ENCODE results near the gene PDAP1.
"Not testable (repeated sequence)": the region's sequence is repeated elsewhere in the genome, so short reads cannot be mapped to it uniquely, and the experiment has no call there.

PDAP1 gene

DNA sequence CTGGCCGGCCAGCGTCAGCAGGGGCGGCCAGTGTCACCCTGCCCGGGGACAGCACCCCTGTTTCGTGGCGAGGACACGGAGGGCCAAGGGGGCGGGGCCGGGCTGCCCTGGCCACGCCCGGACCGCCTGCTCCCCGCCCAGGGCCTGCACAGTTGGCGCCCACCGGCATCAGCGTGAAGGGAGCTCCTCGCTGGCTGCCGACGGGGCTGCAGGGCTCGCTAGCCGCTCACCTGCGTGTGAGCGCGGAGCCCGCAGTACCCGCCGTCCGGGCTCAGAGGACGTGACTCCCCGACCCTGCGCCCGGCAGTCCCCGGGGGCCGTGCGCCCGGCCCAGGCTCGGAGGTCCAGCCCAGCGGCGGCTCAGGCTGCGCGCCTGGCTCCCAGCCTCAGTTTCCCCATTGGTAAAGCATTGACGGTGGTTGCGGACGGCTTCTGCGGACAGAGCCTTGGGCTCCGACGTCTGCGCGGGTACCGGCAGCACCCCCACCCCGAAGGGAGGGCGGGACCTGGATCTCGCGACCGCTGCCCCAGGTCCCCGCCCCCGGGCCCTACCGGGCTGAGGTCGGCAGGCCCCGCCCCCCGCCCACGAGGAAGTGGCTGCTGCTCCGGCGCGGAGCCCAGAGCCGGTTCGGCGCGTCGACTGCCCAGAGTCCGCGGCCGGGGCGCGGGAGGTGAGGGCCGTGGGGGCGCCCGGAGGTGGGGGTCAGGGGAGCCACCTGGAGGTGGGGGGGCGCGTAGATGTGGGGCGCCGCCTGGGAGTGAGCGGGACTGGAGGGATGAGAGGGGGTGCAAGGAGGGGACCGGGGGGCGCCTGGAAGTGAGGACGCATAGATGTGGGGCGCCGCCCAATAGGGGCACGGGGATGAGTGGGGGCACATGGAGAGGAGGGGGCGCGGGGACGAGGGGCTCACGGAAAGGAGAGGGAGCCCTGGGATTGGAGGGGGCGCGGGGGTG is 34.0 kb downstream of the PDAP1 start, which contains the start of gene ARPC1B:
ARPC1B (plus strand) TSS at position 620 of the 954 bp plus-strand sequence. CDS start 10,985 bp downstream, outside the sequence.
- DNase-seq: peak; percentile 87 to 91

DNA sequence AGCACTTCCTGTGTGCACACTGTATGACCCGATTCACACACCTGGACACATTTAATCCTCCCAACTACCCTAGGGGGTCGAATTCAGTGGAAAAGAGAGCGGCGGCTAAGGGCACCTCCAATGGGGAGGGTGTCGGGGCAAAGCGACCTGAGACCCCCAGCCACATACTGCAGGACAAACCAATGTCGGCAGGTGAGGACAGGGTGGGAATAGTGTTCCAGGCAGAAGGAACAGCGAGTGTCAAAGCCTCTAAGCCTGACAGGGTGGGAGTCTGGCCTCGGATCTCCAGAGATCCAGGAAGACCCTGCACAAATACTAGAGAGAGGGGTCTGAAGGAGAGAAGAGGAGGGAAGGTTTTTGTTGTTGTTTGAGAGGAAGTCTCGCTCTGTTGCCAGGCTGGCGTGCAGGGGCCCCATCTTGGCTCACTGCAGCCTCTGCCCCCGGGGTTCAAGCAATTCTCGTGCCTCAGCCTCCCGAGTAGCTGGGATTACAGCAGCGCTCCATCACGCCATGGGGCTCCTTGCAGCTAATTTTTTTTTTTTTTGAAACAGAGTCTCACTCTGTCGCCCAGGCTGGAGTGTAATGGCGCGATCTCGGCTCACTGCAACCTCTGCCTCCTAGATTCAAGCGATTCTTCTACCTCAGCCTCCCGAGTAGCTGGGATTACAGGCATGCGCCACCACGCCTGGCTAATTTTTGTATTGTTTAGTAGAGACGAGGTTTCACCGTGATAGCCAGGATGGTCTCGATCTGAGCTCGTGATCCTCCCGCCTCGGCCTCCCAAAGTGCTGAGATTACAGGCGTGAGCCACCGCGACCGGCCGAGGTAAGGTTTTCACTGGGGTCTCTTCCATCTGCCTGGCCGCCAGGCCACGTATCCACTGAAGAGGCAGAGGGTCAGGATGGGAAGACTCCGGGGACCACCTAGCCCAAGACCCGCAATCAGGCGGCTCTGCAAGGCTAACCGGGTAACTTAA is 35.0 kb downstream of the PDAP1 start:
- DNase-seq: no peak

DNA sequence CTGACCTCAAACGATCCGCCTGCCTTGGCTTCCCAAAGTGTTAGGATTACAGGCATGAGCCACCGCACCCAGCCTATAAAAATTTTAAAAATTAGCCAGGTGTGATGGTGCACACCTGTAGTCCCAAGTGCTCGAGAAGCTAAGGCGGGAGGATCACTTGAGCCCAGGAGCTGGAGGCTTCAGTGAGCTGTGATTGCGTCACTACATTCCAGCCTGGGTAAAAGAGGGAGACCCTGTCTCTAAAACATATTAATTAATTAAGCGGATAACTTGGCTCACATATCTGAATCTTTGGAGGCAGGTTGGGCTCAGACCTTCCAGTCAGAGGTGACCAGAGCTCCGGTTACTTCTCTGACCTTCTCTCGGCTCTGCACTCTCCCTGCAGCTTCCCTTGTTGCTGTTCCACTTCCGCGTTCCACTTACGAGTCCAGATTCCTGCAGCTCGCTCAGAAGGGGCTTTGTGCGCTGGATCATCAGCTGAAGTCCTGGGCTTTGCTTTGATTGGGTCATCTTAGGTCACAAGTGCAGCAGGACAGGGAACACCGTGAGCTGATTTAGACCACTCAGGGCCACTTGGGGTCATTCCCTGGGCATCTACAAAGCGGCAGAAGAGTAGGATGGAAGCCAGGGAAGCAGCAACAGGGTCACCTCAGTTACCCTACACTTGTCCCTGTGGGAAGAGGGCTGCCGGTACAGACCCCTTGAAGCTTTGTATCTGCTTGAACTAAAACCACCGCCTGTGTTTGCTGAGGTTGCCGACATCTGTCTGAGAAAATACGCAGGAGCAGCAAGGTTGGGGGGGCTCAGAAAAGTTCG is 35.9 kb downstream of the PDAP1 start:
- no peak for DNase-seq

DNA sequence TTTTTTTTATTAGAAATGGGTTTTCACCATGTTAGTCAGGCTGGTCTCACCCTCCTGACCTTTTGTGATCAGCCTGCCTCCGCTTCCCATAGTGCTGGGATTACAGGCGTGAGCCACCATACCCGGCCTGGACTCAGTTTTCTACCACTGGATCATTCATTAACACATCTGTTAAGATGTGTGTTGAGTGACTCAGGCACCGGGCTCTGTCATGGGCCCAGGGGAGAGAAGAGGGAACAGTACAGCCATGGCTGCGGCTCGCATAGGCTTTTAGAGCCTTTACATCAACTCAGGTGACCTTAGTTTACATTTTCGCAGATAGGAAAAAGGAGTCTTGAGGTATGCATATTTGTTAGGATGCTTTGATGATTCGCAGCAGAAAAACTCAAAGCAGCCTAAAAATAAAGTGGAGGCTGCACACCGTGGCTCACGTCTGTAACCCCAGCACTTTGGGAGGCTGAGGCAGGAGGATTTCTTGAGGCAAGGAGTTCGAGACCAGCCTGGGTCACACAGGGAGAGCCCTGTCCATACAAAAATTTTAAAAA is 36.9 kb downstream of the PDAP1 start:
- DNase-seq: no peak

DNA sequence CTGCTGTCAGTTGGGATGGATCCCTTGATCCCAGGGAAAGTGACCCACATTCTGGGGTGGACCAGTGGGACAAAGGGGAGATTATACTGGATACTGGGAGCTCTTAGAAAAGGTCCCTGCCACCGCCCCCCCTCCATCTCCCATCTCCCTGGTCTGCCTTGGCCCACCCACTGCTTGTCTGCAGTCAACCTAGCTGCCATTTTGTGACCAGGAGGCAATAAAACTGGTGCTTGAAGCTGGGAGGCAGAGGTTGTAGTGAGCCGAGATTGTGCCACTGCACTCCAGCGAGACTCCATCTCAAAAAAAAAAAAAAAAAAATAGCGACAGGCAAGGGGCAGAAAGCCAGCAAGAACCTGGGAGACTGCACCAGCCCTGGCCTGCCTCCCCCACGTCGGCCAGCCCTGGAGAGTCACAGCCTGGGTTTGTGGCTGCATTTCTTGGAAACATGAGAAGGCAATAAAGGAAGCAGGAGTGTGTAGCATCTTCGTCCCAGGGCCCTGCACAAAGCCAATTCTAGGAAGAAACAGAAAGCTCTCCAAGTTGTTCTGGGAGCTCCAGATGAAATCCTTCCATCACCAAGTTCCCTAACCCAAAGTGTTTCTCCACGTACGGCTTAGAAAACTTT is 38.5 kb downstream of the PDAP1 start:
- no peak for DNase-seq

DNA sequence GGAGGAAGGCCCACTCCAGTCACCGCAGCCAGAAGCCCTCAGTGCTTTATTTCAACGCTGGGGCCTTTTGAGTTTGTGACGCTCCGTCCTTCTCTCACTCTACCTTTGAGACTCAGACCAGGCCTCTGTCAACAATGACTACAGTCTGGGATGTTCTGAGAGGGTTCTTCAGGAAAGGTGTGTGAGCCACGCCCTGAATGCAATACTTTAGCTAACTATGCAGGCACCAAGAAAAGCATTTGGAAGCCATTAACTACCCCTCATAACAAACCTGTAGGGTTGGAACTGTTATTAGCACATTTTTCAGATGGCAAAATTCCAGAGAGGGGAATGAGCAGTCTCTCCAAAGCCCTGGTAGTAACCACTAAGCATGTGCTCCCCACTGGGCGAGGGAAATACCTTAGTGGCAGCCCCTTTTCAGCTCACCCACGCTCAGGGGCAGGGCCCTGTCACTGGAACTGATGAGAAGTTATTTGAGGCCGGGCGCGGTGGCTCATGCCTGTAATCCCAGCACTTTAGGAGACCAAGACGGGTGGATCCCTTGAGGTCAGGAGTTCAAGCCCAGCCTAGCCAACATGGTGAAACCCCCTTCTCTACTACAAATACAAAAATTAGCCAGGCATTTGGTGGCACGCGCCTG is 39.5 kb downstream of the PDAP1 start:
- no peak for DNase-seq

DNA sequence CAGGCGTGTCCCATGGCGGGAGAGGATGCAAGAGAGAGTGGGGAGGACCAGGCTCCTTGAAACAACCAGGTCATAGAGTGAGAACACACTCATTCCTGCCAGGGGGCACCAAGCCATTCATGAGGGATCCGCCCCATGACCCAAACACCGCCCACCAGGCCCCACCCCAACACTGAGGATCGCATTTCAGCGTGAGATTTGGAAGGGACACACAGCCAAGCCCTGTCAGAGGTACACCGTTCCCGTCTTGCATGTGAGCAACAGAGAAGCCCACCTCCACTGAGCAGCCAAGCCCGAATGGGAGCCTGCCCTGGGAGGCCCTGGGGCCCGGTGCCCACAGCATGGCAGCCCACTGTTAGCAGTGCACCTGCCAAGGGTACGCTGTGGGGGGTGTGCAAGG is 41.8 kb downstream of the PDAP1 start:
- DNase-seq: no peak

DNA sequence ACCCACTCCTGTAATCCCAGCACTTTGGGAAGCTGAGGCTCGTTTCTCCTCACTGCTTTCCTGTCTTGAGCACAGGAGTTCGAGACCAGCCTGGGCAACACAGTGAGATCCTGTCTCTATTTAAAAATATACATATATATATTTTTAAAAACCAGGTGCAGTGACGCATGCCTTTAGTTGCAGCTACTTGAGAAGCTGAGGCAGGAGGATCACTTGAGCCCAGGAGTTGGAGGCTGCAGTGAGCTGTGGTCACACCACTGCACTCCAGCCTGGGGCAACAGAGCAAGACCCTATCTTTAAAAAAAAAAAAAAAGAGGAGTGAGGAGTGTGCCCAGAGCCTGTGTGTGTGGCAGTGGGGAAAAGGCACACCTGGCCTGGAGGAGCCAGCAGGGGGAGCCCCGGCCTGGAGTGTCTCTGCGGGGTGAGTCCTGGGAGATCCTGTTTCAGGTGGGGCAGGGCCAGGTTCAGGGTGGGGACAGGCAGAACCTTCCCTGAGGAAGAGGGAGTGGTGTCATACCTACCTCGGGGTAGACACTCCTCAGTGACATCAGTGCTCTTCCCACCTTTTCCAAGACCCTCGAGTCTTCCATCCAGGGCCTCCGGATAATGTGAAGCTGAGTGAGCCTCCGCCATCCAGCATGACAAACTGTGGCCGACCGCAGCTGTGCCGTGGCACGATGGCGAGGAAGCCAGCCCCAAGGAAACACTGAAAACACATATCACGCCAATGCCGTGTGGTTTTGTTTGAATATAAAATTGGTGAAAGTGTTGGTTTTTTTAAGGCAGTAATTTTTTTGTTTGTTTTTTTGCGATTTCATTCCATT is 42.9 kb downstream of the PDAP1 start:
- peak; percentile 62 to 67 for DNase-seq

DNA sequence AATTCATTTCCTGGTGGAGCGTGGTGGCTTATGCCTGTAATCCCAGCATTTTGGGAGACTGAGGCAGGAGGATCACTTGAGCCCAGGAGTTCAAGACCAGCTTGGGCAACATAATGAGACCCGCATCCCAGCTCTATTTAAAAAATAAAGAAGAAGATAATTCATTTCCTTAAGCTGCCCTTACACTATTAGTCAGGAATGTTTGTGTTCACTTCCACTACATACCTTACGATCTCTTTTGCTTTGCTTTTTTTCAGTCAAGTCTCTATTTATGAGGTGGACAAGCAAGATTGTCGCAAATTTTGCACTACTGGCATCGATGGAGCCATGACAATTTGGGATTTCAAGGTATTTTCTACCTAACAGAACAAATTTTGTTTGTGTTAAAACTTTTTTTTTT is 45.1 kb downstream of the PDAP1 start:
- no peak for DNase-seq

DNA sequence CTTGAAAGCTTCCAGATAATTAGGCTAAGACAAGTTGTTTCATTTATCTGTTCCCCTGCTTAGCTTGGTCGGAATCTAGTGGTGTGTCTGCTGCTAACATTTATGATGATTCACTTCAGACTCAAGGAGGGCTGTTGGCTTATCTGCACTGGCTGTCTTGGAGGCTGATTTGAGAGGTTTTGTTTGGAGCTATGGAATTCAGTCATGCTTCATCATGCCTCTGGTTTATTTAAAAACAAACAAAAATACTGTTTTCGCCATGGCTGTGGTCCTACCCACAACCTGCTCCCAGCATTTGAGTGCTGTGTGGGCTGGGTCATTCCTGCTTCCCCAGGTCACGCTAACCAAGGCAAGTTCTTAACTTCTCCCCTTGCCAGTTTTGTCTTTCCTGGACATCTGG is 45.6 kb downstream of the PDAP1 start:
- no peak for DNase-seq

DNA sequence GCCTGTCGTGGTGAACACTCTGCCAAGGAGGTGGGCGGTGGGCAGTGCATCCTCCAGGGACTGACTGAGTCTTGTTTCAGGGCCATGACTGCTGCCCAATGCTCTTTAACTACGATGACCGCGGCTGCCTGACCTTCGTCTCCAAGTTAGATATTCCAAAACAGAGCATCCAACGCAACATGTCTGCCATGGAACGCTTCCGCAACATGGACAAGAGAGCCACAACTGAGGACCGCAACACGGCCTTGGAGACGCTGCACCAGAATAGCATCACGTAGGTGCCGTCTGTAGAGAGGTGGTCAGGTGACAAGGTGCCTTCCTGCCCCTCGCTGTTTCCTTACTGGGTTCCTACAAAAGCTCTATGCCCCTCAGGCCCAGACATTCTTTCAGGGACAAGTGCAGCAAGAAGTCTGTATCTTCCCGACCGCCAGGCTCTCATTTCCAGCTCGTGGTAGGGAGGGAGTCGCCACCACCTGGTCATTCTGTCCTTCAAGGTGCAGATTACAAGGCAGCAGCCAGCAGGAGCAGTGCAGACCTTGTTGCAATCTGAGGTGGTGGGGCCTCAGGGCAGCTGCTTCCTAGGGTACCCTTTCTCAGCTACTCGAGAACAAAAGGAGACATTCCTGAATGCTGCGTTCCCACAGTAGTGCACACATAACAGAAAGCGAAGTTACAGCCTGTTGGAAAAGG is 48.8 kb downstream of the PDAP1 start:
- no peak for DNase-seq

DNA sequence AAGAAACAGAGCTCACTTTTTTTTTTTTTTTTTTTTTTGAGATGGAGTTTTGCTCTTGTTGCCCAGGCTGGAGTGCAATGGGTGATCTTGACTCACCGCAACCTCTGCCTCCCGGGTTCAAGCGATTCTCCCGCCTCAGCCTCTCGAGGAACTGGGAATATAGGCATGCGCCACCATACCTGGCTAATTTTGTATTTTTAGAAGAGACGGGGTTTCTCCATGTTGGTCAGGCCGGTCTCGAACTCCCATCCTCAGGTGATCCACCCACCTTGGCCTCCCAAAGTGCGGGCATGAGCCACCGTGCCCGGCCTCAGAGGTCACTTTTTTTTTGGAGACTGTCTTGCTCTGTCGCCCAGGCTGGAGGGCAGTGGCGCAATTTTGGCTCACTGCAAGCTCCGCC is 49.9 kb downstream of the PDAP1 start:
- DNase-seq: not testable (repeated sequence)

DNA sequence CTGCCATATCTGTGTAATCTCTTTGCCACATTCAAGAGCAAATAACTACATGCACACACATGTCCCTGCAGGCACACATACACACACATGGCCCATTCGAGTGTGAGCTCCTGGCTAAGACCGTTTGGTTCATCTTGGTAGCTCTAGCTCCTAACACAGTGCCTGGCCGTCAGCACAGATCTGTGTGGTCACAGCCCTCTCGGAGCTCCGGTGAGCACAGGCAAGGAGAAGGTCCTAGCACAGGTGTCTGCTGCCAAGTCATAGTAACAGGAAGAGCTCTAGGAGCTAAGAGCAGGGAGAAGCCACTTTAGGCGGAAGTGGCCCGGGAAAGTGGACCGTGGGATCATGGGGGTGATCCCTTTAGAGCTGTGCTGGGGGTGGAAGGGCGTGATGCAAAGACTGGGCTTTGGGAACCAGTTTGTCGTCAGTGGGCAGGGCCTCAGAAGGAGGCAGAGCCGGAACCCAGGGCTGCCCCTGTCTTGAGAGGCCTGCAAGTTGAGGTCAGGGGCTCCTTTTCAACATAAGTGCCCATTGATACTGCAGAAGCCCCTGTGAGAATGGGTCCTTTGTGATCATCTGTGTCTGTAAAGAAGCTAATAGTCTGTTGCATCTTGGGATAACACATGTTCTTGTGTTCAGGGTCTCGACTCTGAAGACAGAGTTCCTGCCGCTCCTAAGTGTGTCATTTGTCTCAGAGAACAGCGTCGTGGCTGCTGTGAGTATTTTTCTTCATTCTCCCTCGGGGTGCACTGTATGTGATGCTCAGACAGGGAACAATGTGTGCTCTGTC is 50.5 kb downstream of the PDAP1 start:
- DNase-seq: no peak

DNA sequence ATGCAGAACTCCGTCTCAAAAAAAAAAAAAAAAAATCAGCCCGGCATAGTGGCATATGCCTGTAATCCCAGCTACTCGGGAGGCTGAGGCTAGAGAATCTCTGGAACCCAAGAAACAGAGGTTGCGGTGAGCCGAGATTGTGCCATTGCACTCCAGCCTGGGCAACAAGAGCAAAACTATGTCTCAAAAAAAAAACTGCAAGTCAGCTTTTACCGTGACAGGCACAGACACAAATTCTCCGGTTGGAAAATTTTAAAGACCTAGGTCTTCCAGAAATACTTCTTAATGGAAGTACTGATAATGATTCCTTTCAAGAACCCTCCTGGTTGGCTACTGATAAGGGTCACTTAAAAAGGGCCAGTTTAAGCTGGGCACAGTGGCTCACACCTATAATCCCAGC is 53.3 kb downstream of the PDAP1 start:
- DNase-seq: no peak

DNA sequence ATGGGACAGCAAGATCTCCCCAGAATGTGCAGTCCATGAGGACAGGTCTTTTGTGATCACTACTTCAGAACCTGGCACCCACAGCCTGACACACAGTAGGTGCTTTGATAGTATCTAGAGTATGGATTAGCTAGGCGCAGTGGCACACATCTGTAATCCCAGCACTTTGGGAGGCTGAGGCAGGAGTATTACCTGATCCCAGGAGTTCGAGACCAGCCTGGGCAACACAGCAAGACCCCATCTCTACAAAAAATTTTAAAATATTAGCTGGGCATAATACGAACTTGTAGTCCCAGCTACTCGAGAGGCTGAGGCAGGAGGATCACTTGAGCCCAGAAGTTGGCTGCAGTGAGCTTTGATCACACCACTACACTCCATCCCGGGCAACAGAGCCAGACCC is 56.1 kb downstream of the PDAP1 start:
- DNase-seq: no peak

DNA sequence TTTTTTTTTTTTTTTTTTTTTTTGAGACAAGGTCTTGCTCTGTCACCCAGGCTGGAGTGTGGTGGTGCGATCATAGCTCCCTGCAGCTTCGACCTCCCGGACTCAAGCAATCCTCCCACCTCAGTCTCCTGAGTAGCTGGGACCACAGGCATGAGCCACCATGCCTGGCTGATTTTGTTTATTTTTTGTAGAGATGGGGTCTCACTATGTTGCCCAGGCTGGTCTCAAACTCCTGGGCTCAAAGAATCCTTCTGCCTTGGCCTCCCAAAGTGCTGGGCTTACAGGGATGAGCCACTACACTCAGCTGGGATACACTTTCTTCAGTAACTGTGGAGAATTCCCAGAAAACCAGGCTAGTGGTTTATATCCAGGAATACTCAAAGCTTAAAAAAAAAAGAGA is 57.8 kb downstream of the PDAP1 start:
- not testable (repeated sequence) for DNase-seq

All from activated T-cell treated with anti-CD3 and anti-CD28 coated beads, Interleukin-2, amount 50 U/mL, for 48 hours (primary cell).